ENCODE measurements around the gene ACP3. TPM values are rescaled to one million over a fixed set of nuclear protein-coding genes. Genes with fewer than 3 reads are reported as not detected.

ACP3 gene
- total and polyA plus RNA-seq, 2 of the 13 experiments (the other 11 are each of a cell fraction or from before 2014, with no cell fraction given) = not detected

- peaks cover 0 to 2% of the 10 kb centered on the region in 2 experiments; a peak in 2 of 5 replicates for H3K27me3 ChIP-seq (ENCODE audit: control insufficient read depth in 1 of 2, insufficient read depth in 2 of 2, low read length in 2 of 2)
- FAIRE-seq = no peak
- TF ChIP-seq PRDM4 (CRISPR knock-in tag; IDR thresholded peaks at IDR 0.05; ENCODE audit: borderline replicate concordance) = no peak
- no peak for TF ChIP-seq PLSCR1 (CRISPR knock-in tag; IDR thresholded peaks at IDR 0.05; ENCODE audit: borderline replicate concordance)
- no peak for TF ChIP-seq NFKB2 (CRISPR knock-in tag; IDR thresholded peaks at IDR 0.05; ENCODE audit: borderline replicate concordance)
- TF ChIP-seq RNF2 (conservative IDR thresholded peaks at IDR 0.05; ENCODE audit: low read depth) = no peak
- no peak for TF ChIP-seq SETDB1 (CRISPR knock-in tag; IDR thresholded peaks at IDR 0.05; ENCODE audit: borderline replicate concordance)
- TF ChIP-seq ZNF124 (CRISPR knock-in tag; IDR thresholded peaks at IDR 0.05) = no peak
- TF ChIP-seq ZNF878 (CRISPR knock-in tag; IDR thresholded peaks at IDR 0.05) = no peak
- H2AFZ ChIP-seq (ENCODE audit: low read length) = no peak overlapping the region
- no peak overlapping the region for H3K9ac ChIP-seq (ENCODE audit: insufficient read depth, low read depth, low read length)
- DNase-seq (ENCODE audit: low spot score) = no peak
- ChIA-PET CTCF (ENCODE audit: low intra/inter-chr PET ratio, low total read pairs) (no interaction called here), POLR2A (no interaction called here)
- no peak for ATAC-seq
- in situ Hi-C loops (cut with HindIII; ENCODE audit: extremely low pct_ligation_motif_present, low pct_unique_long_range_greater_than_20kb) (no loop called here), intact Hi-C loops (cut with micrococcal nuclease; ENCODE audit: unreplicated experiment) (no loop called here)
- no peak overlapping the region for H3K4me3 ChIP-seq (replicated peaks in 1 of 3; ENCODE audit: insufficient read depth in 1 of 3, low read depth in 2 of 3, low read length in 3 of 3)
- no peaks in the 10 kb centered on the region for H3K36me3 ChIP-seq (replicated peaks in 1 of 2; ENCODE audit: control insufficient read depth in 1 of 2, insufficient read depth in 2 of 2, low read length in 2 of 2)
- H3K4me1 ChIP-seq (ENCODE audit: insufficient read depth, low read length) = no peaks in the 10 kb centered on the region
- no peaks in the 10 kb centered on the region for H4K20me1 ChIP-seq (ENCODE audit: insufficient read depth, low read length)
- H3K27ac ChIP-seq (ENCODE audit: extremely low read length, insufficient read depth, low read length) = no peak overlapping the region
- no peaks in the 10 kb centered on the region for H3K9me3 ChIP-seq (ENCODE audit: low read length)
- WGBS (ENCODE audit: low lambda C conversion rate) = 20% methylated on average over 2 of the region's 2 CpGs
- BruUV-seq (replicated peaks) = no TSS peak
- H3K4me2 ChIP-seq (ENCODE audit: low read depth, low read length) = no peak overlapping the region
- no peaks in the 10 kb centered on the region for H3K79me2 ChIP-seq (ENCODE audit: insufficient read depth, low read length)
Measured at GRCh38 chr3:132311841-132312240, 5.4 kb upstream of the ACP3 start.

Measured in HepG2 (cell line).